ENCODE data around the gene MGAT4A. TPM values are rescaled to one million over a fixed set of nuclear protein-coding genes. Genes with fewer than 3 reads are reported as not detected.

Gene MGAT4A
- polyA plus RNA-seq, 2 of the 4 experiments (the other 2 are of a cell fraction) = 0.61 to 2.6 TPM

GRCh38 chr2:98711506-98711905 is 19.4 kb downstream of the MGAT4A start:
- Histone ChIP-seq H3K27ac (no peak overlapping the region), H3K9me3 (no peaks in the 10 kb centered on the region), H3K4me2 (no peak overlapping the region), H3K4me1 (no peaks in the 10 kb centered on the region), H3K4me3 (no peak overlapping the region)
- no peak for ATAC-seq
- DNase-seq (ENCODE audit: low read depth in 1 of 2, low spot score in 1 of 2) = no peak
- FAIRE-seq = no peak
- CTCF ChIA-PET = no interaction called here
- POLR2A ChIA-PET = no interaction called here
- WGBS (ENCODE audit: missing lambda C conversion rate) = 26% methylated on average over 3 of the region's 3 CpGs
- TF ChIP-seq MAFK (IDR thresholded peaks at IDR 0.05; ENCODE audit: partially characterized antibody) = no peak
- TF ChIP-seq HOXB13 (CRISPR knock-in tag; IDR thresholded peaks at IDR 0.05; ENCODE audit: low read depth) = no peak
- TF ChIP-seq REST (IDR thresholded peaks at IDR 0.05) = no peak
- TF ChIP-seq EHF (CRISPR knock-in tag; IDR thresholded peaks at IDR 0.05) = no peak
- no peak for TF ChIP-seq GATA3 (IDR thresholded peaks at IDR 0.05; ENCODE audit: borderline replicate concordance)

GRCh38 chr2:98710734-98711133 is 20.2 kb downstream of the MGAT4A start:
- ATAC-seq = no peak
- Histone ChIP-seq H3K4me2 (no peak overlapping the region), H3K4me3 (no peak overlapping the region), H3K9me3 (no peaks in the 10 kb centered on the region), H3K4me1 (no peaks in the 10 kb centered on the region), H3K27ac (no peak overlapping the region)
- DNase-seq (ENCODE audit: low read depth in 1 of 2, low spot score in 1 of 2) = no peak
- ChIA-PET POLR2A (interaction anchor here (0.6 kb wide), 1 partner anchor 199 kb away, joined by 3 read pairs; no protein-coding TSS in a partner anchor), CTCF (no interaction called here)
- no peak for FAIRE-seq
- TF ChIP-seq TP53 (CRISPR knock-in tag; IDR thresholded peaks at IDR 0.05) = no peak
- TF ChIP-seq PHF8 (IDR thresholded peaks at IDR 0.05; ENCODE audit: borderline replicate concordance, low read depth) = no peak
- TF ChIP-seq MAFK (IDR thresholded peaks at IDR 0.05; ENCODE audit: partially characterized antibody) = no peak
- TF ChIP-seq EHF (CRISPR knock-in tag; IDR thresholded peaks at IDR 0.05) = no peak
- TF ChIP-seq POLR2A (IDR thresholded peaks at IDR 0.05; ENCODE audit: low read length) = no peak
- no peak for TF ChIP-seq GATA3 (IDR thresholded peaks at IDR 0.05; ENCODE audit: borderline replicate concordance)
- no peak for TF ChIP-seq RAD21 (conservative IDR thresholded peaks at IDR 0.05 in 1 of 2, IDR thresholded peaks at IDR 0.05 in 1 of 2)
- no peak for TF ChIP-seq ZNF302 (CRISPR knock-in tag; IDR thresholded peaks at IDR 0.05)
- no peak for TF ChIP-seq JUN (IDR thresholded peaks at IDR 0.05)
- no peak for TF ChIP-seq FOSL2 (IDR thresholded peaks at IDR 0.05)
- TF ChIP-seq FOSL2 (CRISPR knock-in tag; IDR thresholded peaks at IDR 0.05) = no peak
- TF ChIP-seq ZFP36 (IDR thresholded peaks at IDR 0.05; ENCODE audit: borderline replicate concordance, partially characterized antibody) = no peak
- no peak for TF ChIP-seq CHD2 (IDR thresholded peaks at IDR 0.05; ENCODE audit: low read length, partially characterized antibody)
- no peak for TF ChIP-seq SMC3 (IDR thresholded peaks at IDR 0.05)
- WGBS (ENCODE audit: missing lambda C conversion rate) = 79% methylated on average over 4 of the region's 4 CpGs

GRCh38 chr2:98709535-98709934 is 21.4 kb downstream of the MGAT4A start:
- Histone ChIP-seq H3K4me3 (no peak overlapping the region), H3K9me3 (no peaks in the 10 kb centered on the region), H3K4me2 (no peak overlapping the region), H3K27ac (no peak overlapping the region), H3K4me1 (no peaks in the 10 kb centered on the region)
- no peak for ATAC-seq
- TF ChIP-seq HOXB13 (CRISPR knock-in tag; IDR thresholded peaks at IDR 0.05; ENCODE audit: low read depth) (no peak), EHF (CRISPR knock-in tag; IDR thresholded peaks at IDR 0.05) (no peak)
- CTCF ChIA-PET = no interaction called here
- DNase-seq (ENCODE audit: low read depth in 1 of 2, low spot score in 1 of 2) = no peak
- FAIRE-seq = no peak
- POLR2A ChIA-PET = no interaction called here

GRCh38 chr2:98708396-98709186 is 22.3 kb downstream of the MGAT4A start:
- Histone ChIP-seq H3K4me1 (no peaks in the 10 kb centered on the region), H3K27ac (no peak overlapping the region), H3K9me3 (no peaks in the 10 kb centered on the region), H3K4me3 (no peak overlapping the region), H3K4me2 (no peak overlapping the region)
- DNase-seq (ENCODE audit: low read depth in 1 of 2, low spot score in 1 of 2) (no peak), FAIRE-seq (no peak), ATAC-seq (no peak)
- no peak for TF ChIP-seq BHLHE40 (IDR thresholded peaks at IDR 0.05; ENCODE audit: low read depth, low read length)
- no peak for TF ChIP-seq HMGXB4 (CRISPR knock-in tag; IDR thresholded peaks at IDR 0.05; ENCODE audit: borderline replicate concordance)
- no peak for TF ChIP-seq CHD4 (IDR thresholded peaks at IDR 0.05; ENCODE audit: borderline replicate concordance)
- 38% methylated on average over 6 of the region's 6 CpGs for WGBS (ENCODE audit: missing lambda C conversion rate)
- POLR2A ChIA-PET = no interaction called here
- CTCF ChIA-PET = interaction anchor here (0.7 kb wide), 1 partner anchor 14 kb away, joined by 3 read pairs; no protein-coding TSS in a partner anchor

Data from A549 (cell line).